ENCODE measurements around the gene DNAJC27. TPM values are rescaled to one million over a fixed set of nuclear protein-coding genes. Genes with fewer than 3 reads are reported as not detected.

Gene DNAJC27
- total RNA-seq, 1 donor from 2014 or later: 2.2 TPM

DNA sequence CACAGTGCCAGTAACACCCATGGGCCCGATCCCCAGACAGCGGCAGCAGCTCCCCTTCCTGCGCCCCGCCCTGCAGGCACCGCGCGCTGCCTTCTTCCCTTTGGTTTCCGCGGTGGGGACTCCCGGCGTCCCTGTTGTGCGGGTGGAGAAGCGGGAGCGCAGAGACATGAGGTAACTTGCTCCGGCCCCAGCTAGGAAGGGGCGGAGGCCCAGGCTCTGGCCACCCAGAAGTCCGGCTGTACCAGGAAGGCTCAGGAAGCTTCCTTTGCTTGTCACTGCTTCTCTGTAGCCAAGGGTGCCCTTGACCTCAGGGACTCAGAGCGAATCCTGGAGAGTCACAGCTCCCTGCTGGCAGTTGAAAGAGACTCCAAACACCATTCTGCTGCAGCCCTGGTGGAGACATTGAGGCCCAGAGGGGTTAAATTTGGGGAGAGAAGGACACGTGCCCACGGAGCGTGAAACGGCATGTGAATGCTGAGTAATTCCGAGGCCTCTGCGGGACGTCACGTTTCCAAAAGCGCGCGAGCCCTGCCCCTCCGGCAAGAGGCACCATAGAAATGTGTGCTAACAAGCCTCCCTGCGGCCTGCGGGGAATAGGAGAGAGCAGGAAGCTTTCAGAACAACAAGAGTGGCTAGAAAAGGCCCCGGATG lies 45.0 kb downstream of the DNAJC27 start:
- no peak for DNase-seq (ENCODE audit: extremely low read depth, low read depth, low spot score)

DNA sequence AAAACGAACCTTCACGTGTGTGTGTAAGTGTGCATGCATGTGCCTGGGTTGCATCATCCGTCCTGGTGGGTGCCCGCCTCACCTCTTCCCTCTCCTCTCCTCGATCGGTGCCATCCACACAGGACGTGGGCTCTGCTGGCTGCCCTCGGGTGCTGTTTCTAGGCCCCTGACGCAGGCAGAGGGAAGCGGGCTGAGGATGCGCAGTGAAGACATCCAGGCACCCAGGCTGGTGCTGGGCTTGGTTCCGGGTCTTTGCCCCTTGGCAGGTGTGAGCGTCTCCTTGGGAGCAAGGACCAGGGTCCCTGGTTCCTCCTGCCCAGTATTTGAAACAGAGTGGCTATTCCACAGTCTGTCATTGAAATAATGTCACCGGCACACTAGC lies 45.5 kb downstream of the DNAJC27 start:
- DNase-seq (ENCODE audit: extremely low read depth, low read depth, low spot score): no peak

DNA sequence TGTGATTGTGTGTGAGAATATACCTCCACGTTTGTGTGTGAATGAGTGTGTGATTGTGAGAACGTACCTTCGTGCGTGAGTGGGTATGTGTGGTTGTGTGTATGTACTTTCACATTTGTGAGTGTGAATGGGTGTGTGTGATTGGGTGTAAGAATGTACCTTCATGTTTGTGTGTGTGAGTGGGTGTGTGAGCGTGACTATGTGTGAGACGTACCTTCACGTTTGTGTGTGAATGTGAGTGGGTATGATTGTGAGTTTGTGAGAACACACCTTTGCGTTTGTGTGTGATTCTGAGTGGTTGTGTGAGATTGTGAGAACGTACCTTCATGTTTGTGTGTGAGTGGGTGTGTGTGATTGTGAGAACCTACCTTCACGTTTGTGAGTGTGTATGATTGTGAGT lies 45.9 kb downstream of the DNAJC27 start:
- no peak for DNase-seq (ENCODE audit: extremely low read depth, low read depth, low spot score)

DNA sequence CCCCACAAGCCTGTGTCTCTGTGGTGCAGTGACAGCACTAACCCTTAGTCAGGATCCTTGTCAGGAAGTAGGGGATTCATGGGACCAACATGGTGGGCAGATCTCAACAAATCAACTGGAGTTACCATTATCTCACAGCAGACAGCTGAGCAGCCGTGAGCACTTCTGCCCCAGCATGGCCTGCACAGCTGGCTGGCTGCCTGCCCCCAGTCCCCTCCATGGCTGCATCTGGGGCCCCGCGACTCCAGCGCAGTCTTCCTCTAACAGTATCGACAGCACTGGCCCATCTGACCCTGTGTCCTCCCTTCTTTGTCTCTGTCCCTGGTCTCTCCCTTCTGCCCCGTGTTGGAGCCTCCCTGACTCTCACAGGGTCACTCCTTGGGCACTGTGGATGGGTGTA lies 47.0 kb downstream of the DNAJC27 start:
- no peak for DNase-seq (ENCODE audit: extremely low read depth, low read depth, low spot score)

DNA sequence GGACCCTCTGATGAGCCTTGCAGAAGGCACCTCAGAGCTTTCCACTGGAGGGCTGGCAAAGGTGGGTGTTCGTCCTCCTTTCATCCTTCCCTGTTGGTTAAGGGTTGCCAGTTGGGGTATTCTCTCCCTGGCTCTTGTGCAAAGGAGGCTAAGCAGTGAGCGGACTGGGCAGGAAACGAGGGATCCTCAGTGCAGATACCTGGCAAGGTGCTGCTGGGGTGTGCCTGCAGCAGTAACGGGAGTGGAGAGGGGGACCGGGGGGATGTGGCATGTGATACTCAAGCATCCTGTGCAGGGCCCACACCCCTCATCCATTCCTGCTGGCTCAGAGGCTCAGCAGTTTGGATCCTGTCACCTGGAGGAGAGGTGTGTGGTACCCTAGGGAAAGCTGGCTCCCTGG lies 47.5 kb downstream of the DNAJC27 start:
- DNase-seq (ENCODE audit: extremely low read depth, low read depth, low spot score): no peak

DNA sequence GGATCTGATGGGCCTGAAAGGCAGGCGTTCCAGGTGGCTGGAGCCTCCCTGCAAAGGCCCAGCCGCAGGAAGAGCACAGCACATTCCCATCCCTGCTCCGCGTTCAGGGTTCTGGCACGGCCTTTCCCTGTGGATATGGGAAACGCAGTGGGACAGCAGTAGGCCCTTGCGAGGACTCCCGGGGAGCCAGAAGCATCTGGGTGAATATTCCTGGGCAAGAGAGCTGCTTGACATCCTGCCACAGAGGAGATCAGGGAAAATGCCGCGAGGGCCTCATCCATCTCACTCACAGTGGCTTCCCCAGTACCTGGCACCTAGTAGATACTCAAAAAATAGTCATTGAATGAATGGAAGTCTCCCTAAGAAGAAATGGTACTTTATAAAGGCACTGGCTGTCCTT lies 48.6 kb downstream of the DNAJC27 start:
- no peak for DNase-seq (ENCODE audit: extremely low read depth, low read depth, low spot score)

DNA sequence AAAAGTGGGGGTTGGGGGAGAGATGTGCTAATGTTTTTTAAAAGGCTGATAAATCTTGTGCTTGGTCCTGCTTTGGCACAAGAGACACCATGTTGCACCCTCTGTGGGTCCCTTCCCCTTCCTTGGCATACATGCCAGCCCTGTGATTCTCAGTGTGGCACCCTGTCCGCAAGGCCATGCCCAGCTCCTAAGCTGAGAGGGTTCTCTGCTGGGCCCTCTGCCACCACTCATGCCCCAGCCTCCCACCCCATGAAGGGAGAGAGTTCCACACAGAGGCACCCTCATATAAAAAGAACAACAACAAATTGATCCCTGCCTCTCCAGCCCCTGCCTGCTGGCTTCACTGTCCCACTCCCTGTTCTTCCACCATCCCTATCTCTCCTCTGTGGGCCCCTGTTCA lies 49.2 kb downstream of the DNAJC27 start:
- no peak for DNase-seq (ENCODE audit: extremely low read depth, low read depth, low spot score)

DNA sequence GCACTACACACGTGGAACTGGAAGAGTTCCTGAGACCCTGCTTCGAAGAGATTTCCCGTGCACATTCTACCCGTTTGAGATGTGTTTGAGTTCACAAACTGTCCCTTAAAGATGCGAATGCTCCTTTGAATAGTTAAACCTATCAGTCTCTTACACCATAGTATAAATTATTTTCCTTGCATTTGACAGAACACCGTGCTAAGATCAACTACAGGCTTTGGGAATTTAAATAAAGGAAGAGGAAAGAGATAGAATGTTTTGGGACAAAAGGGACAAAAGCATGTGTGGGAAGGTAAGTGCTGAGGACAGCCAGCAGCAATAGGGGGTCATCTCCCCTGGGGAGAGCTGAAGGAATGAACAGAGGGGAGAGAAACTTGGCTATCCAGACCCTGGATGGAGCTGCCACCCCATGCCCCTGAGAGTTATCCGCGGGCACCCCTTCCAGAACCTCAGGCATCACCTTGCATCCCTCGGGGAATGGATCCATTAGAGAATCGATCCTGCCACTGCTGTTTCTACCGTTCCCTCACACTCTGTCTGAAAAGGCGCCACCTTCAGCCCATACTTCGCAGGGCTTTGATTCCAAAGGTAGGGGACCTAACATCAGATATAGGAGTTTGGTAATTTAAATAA lies 50.8 kb downstream of the DNAJC27 start:
- DNase-seq (ENCODE audit: extremely low read depth, low read depth, low spot score): no peak

DNA sequence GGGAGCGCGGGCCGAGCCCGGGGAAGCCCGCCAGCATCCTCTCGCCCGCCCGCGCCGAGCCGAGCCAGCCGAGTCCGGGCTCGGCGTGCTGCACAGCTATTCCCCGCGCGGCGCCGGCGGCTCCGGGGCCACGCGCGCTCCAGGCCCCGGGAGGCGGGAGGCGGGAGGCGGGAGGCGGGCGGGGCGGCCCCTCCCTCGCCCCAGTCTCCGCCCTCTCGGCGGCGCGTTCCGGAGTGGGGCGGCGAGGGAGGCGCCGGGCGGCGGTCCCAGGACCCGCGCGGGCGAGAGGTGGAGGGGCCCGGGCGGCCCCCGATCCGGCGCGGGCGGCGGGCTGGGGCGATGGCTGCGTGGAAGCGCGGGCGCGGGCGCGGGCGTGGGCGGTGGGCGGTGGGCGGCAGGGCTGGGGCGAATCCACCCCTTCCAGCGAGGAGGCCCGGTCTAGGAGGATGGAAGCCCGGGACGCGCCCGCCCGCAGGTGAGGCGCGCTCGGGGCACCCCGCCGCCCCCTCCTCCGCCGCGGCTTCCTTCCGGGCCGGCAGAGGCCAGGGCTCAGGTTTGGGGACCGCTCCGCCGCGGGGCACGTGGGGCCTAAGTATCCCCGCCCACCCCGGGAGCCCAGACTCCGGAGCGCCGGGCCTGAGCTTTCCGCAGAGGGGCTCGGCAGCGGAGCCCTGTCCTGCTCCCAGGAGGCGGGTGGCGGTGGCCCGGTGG lies 51.5 kb downstream of the DNAJC27 start, which contains the start of gene ADCY3:
Gene ADCY3 (minus strand): TSS at position 140 of the 711 bp plus-strand sequence. CDS start 1,250 bp downstream, outside the sequence.
- DNase-seq (ENCODE audit: extremely low read depth, low read depth, low spot score): no peak

DNA sequence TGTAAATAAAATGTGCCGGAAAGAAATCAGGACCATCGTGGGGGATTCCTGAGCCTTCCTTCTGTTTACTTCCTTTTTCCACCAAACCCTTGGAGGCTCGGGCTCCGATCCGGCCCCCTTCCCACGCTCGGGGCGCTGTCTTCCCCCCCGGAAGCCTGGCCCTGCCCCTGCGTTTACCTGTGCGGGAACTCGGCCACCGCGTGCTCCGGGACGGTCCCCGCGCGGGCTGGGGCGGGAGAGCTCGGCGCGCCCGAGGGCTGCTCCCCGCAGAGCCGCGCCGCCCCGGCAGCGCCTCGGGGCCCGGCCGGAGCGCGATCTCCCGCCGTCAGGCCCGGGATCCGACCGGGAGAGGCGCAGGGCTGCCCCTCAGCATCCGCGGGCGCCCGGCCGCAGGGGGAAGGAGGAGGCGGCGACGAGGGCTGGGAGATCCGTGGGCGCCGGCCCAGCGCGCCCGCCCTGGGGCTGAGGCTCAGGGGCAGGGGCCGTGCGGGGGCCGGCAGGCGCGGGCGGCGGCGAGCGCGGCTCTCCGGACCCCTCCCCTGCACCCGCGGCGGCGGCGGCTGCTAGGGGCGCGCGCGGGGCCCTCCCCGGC lies 52.2 kb downstream of the DNAJC27 start:
- DNase-seq (ENCODE audit: extremely low read depth, low read depth, low spot score): no peak

DNA sequence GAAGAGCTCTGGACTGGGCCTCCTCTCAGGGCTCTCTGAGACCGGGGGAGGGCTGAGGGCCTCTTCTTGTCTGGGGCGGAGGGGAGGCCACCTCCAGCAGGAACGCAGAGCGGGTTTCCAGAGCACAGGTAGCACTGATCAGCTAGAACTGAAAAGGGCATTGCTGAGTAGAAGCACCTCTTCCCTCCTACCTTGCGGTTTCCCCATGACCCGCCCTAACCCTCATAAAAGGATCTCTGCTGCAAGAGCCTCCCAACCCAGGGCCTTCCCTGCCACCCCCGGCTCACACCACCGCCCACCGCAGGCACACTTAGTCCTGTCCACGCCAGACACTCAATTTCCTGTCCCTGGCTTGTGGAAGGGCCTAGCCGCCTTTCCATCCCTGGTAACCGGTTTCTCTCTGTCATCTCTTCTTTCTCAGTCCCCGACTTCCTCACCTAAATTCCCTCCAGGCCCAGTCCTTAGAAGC lies 52.7 kb downstream of the DNAJC27 start:
- DNase-seq (ENCODE audit: extremely low read depth, low read depth, low spot score): no peak

DNA sequence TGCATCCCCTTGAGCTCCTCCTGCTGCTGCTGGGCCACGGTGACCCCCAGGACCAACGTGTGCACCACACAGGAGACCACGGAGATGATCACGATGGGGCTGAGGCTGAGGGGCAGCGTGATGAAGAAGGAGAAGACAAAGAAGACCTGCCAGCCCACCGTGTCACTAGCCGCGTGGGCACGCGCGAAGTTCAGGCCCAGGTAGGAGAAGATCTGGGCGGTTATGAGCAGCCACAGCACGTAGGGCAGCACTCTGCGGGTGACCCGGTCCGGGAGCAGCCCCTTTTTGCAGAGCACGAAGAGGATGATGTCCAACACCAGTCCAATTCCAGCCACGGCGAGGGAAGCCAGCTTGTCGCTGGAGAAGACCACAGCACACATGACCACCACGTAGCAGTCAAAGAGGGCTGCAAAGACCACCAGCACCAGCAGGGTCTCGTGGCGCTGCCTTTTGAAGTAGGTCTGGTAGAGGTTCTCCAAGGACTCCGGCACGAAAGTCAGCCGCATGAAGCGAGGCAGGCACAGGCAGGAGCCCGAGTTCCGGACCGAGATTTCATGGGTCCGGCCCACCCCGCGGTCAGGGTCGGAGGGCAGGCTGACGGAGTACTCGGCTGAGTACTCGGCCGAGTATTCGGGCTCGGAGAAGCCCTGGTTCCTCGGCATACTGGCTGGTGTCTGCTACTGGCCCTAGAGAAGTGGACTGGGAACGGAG lies 53.3 kb downstream of the DNAJC27 start:
- no peak for DNase-seq (ENCODE audit: extremely low read depth, low read depth, low spot score)

DNA sequence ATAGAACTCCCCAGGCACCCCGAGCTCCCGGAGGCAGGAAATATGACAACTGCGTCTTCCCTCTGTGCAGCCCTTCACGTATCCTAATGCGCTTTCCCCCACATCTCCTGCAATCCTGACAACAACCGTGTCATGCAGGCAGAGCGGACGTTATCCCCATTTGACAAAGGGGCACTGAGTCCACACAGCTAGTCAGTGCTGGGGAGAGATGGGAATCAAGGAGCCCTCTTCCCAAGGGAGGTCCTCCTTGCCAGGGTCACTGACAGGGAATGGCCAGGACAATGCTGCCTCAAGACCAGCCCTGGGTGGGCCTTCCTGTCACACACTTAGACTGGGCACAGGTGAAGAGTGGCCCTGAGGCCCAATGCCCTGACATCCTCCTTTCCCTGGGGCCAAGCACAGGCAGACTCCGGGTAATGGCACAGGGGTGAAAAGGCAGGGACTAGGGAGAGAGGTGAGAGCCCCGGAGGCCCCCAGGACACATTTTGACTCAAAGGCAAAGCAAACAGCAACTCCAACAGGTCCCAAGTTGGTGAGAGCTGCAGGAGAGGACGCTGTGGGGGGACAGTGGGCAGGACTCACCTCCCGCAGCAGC lies 53.9 kb downstream of the DNAJC27 start:
- DNase-seq (ENCODE audit: extremely low read depth, low read depth, low spot score): no peak

DNA sequence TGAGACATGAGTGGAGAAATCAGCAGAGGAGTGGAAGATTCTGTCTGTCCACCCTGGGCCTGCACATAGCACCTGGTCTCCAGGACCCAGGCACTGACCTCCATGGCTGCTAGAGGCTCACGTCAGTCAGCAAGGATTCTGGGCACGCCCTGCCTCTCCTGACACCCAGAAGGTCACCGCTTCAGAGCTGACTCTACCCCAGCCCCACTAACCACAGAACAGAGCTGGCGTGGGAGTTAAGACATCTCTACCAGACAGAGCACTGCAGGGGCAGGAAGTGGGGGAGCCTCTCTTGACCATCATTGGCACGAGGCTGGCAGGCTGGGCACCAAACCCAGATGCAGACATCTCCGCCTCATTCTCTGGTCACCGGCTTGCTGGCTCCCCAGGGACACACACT lies 54.7 kb downstream of the DNAJC27 start:
- DNase-seq (ENCODE audit: extremely low read depth, low read depth, low spot score): no peak

DNA sequence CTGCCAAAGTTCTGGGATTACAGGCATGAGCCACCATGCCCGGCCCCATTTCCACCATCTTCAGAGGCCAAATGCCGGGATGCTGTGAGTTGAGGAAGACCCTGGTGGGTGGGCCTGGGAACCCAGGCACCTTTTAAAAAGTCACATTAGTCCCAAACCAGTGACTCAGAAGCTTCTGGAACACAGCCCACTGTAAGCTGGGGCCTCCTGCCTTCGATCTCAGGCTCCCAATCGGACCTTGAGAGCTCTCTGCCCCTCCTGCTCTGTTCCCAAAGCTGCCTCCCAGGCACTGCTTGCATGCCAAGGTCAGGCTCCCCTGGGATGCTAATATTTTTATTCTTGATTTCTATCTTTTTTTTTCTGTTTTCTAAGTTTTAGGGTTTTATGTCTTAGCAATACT lies 56.0 kb downstream of the DNAJC27 start:
- no peak for DNase-seq (ENCODE audit: extremely low read depth, low read depth, low spot score)

DNA sequence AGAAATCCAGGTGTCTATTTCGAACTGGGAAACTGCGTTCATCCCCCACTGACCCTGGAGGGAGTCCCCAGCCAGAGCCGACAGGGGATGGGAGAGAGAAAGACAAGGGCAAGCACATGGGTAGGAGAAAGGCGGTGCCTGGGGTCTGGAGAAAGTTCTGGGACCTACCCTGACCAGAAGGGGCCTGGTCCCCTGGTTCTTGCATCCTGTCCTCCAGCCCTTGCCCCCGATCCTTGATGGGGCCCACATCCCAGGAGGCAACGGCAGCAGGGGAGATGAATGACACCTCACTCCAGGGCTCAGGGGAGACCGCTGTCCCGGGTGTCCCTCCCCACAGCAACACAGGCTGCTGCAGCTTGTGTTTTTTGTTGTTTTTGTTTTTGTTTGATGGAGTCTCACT lies 56.6 kb downstream of the DNAJC27 start:
- no peak for DNase-seq (ENCODE audit: extremely low read depth, low read depth, low spot score)

DNA sequence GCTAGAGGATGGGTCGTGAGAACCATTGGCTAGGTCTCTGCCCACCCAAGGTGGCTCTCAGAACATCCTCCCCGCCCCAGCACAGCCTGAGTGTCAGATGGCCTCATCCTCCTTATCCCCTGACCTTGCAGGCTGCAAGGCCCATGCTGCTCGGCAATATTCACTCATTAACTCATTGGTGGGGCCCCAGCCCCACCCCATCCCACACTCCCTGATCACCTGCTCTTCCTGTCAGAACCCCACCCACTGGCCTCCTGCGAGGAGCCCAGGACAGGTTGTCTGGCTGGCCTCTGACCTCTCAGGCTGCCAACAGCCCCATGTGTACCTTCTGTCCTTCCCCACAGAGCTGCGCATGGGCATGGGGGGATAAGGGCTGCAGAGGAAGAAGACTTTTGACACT lies 57.0 kb downstream of the DNAJC27 start:
- no peak for DNase-seq (ENCODE audit: extremely low read depth, low read depth, low spot score)

DNA sequence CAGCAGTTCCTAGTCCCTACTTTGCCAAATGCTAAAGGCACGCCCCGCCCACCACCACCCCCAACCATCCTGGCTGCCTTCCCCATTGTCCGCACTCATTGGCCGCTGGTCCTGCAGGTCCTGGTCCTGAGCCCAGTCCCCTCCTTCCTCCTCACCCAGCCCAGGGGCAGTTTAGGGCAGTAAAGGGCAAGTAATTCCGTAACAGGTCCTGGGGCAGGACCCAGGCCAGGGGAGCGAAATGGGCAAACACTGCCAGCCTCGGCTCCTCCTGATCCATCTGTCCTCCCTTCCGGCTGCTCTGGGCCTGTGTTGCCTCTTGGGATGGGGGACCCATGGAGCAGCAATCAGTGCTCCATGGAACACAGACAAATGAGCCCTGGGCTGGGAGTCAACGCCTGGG lies 57.8 kb downstream of the DNAJC27 start:
- no peak for DNase-seq (ENCODE audit: extremely low read depth, low read depth, low spot score)

DNA sequence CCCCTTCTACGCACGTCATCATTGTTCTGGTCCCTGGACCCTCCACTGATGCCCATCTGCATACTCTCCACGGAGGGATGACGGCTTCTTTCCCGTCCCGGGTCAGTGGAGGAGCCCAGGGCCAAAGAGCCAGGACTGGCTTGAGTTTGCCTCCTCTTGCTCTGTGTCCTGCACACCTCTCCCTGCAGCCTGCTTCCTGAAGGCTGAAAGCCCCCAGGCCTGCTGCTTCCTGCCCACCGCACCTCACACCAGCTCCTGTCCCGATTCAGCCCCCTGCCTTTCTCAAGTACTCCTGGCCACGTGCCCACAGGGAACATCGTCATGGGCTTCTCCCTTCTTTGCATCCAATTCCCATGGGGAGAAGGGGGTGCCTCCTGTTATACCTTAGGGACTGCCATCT lies 58.8 kb downstream of the DNAJC27 start:
- DNase-seq (ENCODE audit: extremely low read depth, low read depth, low spot score): no peak

DNA sequence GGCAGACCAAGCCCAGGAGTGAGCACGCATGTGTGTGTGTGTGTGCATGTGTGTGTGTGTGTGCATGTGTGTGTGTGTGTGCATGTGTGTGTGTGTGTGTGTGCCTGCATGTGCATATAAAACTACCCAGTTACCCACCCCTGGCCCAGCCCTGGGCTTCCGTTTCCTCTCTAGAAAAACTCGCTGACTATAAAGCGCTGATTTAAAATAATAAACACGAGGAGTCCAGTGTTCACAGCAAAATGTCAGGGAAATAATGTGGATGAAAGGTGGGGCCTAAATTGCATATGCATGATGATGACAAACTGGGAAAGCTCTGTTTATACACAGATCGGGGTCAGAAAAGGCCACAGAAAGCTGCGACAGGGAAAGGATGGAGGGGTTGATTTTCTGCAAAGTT lies 59.2 kb downstream of the DNAJC27 start:
- no peak for DNase-seq (ENCODE audit: extremely low read depth, low read depth, low spot score)

DNA sequence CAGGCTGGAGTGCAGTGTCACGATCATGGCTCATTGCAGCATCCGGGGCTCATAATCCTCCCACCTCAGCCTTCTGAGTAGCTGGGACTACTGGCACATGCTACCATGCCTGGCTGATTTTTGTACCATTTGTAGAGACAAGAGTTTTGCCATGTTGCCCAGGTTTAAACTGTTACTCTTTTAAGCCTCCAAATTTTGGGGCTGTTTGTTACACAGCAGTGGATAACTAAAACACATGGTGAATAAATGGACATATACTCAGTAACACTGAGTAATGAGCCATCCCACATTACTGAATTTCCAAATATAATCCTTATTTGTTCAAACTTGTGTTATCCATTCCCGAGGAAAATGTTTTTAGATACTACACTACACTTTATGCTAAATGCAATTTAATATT lies 61.5 kb downstream of the DNAJC27 start:
- DNase-seq (ENCODE audit: extremely low read depth, low read depth, low spot score): no peak

Data from glomerular endothelial cell (primary cell).